ENCODE measurements around the gene NPFFR1. TPM values are rescaled to one million over a fixed set of nuclear protein-coding genes. Genes with fewer than 3 reads are reported as not detected.

NPFFR1 gene
- total RNA-seq, 1 donor from 2014 or later = 1.0 TPM

- intact Hi-C loops (cut with DNase I) = no loop called here
- TF ChIP-seq CTCF (IDR thresholded peaks at IDR 0.05) = no peak
- DNase-seq = no peak
Observed at GRCh38 chr10:70289739-70290138, 5.9 kb upstream of the NPFFR1 start.

GRCh38 chr10:70286616-70287015 lies 2.8 kb upstream of the NPFFR1 start:
- Histone ChIP-seq H3K9me3 (no peaks in the 10 kb centered on the region), H3K4me3 (no peak overlapping the region), H3K27ac (no peak overlapping the region), H3K4me1 (peaks cover 9% of the 10 kb centered on the region), H3K36me3 (no peaks in the 10 kb centered on the region), H3K27me3 (ENCODE audit: low read depth) (peaks cover 38% of the 10 kb centered on the region)
- no peak for ATAC-seq
- DNase-seq = no peak
- intact Hi-C loops (cut with DNase I) = no loop called here
- no peak for TF ChIP-seq CTCF (IDR thresholded peaks at IDR 0.05)

More at GRCh38 chr10:70289739-70290138, 5.9 kb upstream of the NPFFR1 start:
- Histone ChIP-seq H3K27ac (no peak overlapping the region), H3K4me3 (no peak overlapping the region), H3K36me3 (no peaks in the 10 kb centered on the region), H3K27me3 (ENCODE audit: low read depth) (peaks cover 15% of the 10 kb centered on the region), H3K9me3 (no peaks in the 10 kb centered on the region), H3K4me1 (no peaks in the 10 kb centered on the region)
- ATAC-seq = no peak

- intact Hi-C loops (cut with DNase I) = no loop called here
- no peak for ATAC-seq
- no peaks in the 10 kb centered on the region for H3K9me3 ChIP-seq
Observed at GRCh38 chr10:70285476-70285831, 1.6 kb upstream of the NPFFR1 start.

GRCh38 chr10:70284542-70285475 lies 1.0 kb upstream of the NPFFR1 start:
- peaks cover 9% of the 10 kb centered on the region for H3K4me1 ChIP-seq
- no peak for TF ChIP-seq CTCF (IDR thresholded peaks at IDR 0.05)
- ATAC-seq = no peak
- DNase-seq = no peak
- H3K36me3 ChIP-seq = no peaks in the 10 kb centered on the region
- no peak overlapping the region for H3K4me3 ChIP-seq
- H3K27ac ChIP-seq = no peak overlapping the region
- H3K27me3 ChIP-seq (ENCODE audit: low read depth) = peaks cover 38% of the 10 kb centered on the region
- no peaks in the 10 kb centered on the region for H3K9me3 ChIP-seq
- intact Hi-C loops (cut with DNase I) = no loop called here

More at GRCh38 chr10:70285476-70285831, 1.6 kb upstream of the NPFFR1 start:
- H3K4me1 ChIP-seq = peaks cover 9% of the 10 kb centered on the region
- no peak for TF ChIP-seq CTCF (IDR thresholded peaks at IDR 0.05)
- no peak overlapping the region for H3K27ac ChIP-seq
- H3K4me3 ChIP-seq = no peak overlapping the region
- no peaks in the 10 kb centered on the region for H3K36me3 ChIP-seq
- no peak for DNase-seq
- peaks cover 38% of the 10 kb centered on the region for H3K27me3 ChIP-seq (ENCODE audit: low read depth)

GRCh38 chr10:70283071-70283444 lies 746 bp downstream of the NPFFR1 start:
- Histone ChIP-seq H3K9me3 (no peaks in the 10 kb centered on the region), H3K4me1 (peaks cover 9% of the 10 kb centered on the region), H3K36me3 (no peaks in the 10 kb centered on the region), H3K27ac (no peak overlapping the region), H3K27me3 (ENCODE audit: low read depth) (peaks cover 38% of the 10 kb centered on the region), H3K4me3 (peak overlapping the region; percentile 46)
- intact Hi-C loops (cut with DNase I) = no loop called here
- ATAC-seq (peak in 1 of 2 donors; percentile 12), DNase-seq (no peak)
- TF ChIP-seq CTCF (IDR thresholded peaks at IDR 0.05) = no peak
